Chondrocyte (in vitro differentiated cells): ENCODE data around the gene DPEP2NB. TPM values are rescaled to one million over a fixed set of nuclear protein-coding genes. Genes with fewer than 3 reads are reported as not detected.
"Not testable (repeated sequence)": the region's sequence is repeated elsewhere in the genome, so short reads cannot be mapped to it uniquely, and the experiment has no call there.

Experiments used
- DNase-seq: peaks from one replicate; pipeline ENCODE4 v3.0.0; 2021; ENCODE audit warnings: mixed read lengths, low spot score
- H3K27ac Mint-ChIP-seq: one replicate; pipeline ENCODE4 v1.8.0; 2021; ENCODE audit warnings: mild to moderate bottlenecking, moderate library complexity, mixed read lengths; ENCODE audit not compliant: unreplicated experiment
- H3K27me3 Mint-ChIP-seq: 2 replicates; pipeline ENCODE4 v1.8.0; 2021; ENCODE audit warnings: low read depth, mixed read lengths
- H3K36me3 Mint-ChIP-seq: 2 replicates; pipeline ENCODE4 v1.8.0; 2021; ENCODE audit warnings: low read depth, mixed read lengths
- H3K4me1 Mint-ChIP-seq: 2 replicates; pipeline ENCODE4 v1.8.0; 2021; ENCODE audit warnings: low read depth, mild to moderate bottlenecking, mixed read lengths
- H3K4me3 Mint-ChIP-seq: one replicate; pipeline ENCODE4 v1.8.0; 2021; ENCODE audit warnings: mild to moderate bottlenecking, moderate library complexity, mixed read lengths; ENCODE audit not compliant: unreplicated experiment
- H3K9me3 Mint-ChIP-seq: 2 replicates; pipeline ENCODE4 v1.8.0; 2021; ENCODE audit warnings: low read depth, mixed read lengths
- total RNA-seq: library from RNA; stranded (reverse); gene quantifications from 3 replicates; pipeline ENCODE4 v1.2.1, GENCODE V29; 2021
- TF ChIP-seq, protein P1 (sequence below): fragments of 200-600 bp; sonication (generic); IDR thresholded peaks from 2 replicates; pipeline ENCODE4 v1.5.0; 2021; ENCODE audit warnings: antibody characterized with exemption, mild to moderate bottlenecking, moderate library complexity

Gene DPEP2NB
- total RNA-seq, 1 donor from 2014 or later: not detected

DNA sequence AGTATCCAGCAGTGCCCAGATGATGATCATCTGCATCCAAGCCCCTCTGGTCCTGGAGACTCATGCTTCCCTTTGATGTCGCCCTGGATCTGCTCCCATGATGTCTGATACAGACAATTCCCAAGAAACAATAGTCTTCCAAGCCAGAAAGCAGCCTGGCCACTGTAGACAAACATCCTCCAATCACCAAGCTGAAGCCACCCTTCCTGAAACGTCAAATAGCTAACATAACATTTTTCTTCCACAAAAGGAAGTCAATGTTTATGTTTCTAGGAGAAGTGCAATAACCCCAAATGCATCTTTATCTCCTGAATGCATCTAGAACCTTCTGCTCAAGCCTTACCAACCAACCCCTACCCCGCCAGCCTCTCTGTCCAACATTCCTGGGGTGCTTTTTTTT lies 15.3 kb downstream of the DPEP2NB start:
- Mint-ChIP-seq H3K4me1 (no peaks in the 10 kb centered on the region), H3K4me3 (no peak overlapping the region), H3K27me3 (peaks cover 1% of the 10 kb centered on the region), H3K9me3 (no peaks in the 10 kb centered on the region), H3K36me3 (no peaks in the 10 kb centered on the region), H3K27ac (no peak overlapping the region)
- TF ChIP-seq, protein P1, sequence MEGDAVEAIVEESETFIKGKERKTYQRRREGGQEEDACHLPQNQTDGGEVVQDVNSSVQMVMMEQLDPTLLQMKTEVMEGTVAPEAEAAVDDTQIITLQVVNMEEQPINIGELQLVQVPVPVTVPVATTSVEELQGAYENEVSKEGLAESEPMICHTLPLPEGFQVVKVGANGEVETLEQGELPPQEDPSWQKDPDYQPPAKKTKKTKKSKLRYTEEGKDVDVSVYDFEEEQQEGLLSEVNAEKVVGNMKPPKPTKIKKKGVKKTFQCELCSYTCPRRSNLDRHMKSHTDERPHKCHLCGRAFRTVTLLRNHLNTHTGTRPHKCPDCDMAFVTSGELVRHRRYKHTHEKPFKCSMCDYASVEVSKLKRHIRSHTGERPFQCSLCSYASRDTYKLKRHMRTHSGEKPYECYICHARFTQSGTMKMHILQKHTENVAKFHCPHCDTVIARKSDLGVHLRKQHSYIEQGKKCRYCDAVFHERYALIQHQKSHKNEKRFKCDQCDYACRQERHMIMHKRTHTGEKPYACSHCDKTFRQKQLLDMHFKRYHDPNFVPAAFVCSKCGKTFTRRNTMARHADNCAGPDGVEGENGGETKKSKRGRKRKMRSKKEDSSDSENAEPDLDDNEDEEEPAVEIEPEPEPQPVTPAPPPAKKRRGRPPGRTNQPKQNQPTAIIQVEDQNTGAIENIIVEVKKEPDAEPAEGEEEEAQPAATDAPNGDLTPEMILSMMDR: no peak
- DNase-seq: no peak

DNA sequence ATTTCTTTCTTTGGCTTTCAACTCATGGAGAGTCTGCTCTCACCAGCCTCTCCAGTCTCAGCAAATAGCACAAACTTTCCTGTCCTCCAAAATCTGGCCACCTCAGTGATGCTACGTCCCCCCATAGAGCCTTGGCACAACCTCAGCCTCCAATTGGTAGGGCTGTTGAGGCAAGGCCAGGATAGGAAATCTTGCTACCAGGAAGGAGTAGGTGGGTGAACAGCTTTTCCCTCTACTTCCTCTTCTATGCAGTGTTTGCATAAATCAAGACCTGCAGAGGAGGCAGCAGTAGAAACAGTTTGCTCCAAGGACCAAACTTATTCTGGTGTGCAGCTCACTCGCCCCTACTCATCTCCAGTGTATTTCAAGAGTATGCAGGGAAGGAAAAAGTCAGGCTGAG lies 15.7 kb downstream of the DPEP2NB start:
- Mint-ChIP-seq H3K27ac (no peak overlapping the region), H3K27me3 (peaks cover 1% of the 10 kb centered on the region), H3K4me1 (no peaks in the 10 kb centered on the region), H3K9me3 (no peaks in the 10 kb centered on the region), H3K4me3 (no peak overlapping the region), H3K36me3 (no peaks in the 10 kb centered on the region)
- TF ChIP-seq, protein P1: no peak
- no peak for DNase-seq

DNA sequence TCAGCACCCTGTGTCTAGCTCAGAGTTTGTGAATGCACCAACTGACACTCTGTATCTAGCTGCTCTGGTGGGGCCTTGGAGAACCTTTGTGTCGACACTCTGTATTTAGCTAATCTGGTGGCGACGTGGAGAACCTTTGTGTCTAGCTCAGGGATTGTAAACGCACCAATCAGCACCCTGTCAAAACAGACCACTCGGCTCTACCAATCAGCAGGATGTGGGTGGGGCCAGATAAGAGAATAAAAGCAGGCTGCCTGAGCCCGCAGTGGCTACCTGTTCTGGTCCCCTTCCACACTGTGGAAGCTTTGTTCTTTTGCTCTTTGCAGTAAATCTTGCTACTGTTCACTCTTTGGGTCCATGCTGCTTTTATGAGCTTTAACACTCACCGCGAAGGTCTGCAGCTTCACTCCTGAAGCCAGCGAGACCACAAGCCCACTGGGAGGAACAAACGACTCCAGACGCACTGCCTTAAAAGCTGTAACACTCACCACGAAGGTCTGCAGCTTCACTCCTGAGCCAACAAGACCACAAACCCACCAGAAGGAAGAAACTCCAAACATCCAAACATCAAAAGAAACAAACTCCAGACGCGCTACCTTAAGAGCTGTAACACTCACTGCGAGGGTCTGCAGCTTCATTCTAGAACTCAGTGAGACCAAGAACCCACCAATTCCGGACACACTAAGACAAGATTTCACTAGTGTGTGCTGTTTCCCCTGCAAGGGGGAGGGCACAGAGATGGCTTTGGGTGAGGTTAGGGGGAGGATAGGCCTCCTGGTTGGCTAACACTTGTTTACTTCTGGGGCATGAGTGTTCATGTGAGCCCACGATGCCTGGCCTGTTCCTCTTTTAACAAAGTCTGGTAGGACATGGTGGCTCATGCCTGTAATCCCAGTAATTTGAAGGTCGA lies 16.7 kb downstream of the DPEP2NB start, which contains the start of gene DPEP2:
Gene DPEP2, minus strand, starts transcription at position 706 of the 910 bp plus-strand sequence. CDS start 6,272 bp downstream, outside the sequence.
- H3K4me1 Mint-ChIP-seq, H3K4me3 Mint-ChIP-seq, H3K36me3 Mint-ChIP-seq, H3K9me3 Mint-ChIP-seq, H3K27me3 Mint-ChIP-seq, DNase-seq, H3K27ac Mint-ChIP-seq: not testable (repeated sequence)

DNA sequence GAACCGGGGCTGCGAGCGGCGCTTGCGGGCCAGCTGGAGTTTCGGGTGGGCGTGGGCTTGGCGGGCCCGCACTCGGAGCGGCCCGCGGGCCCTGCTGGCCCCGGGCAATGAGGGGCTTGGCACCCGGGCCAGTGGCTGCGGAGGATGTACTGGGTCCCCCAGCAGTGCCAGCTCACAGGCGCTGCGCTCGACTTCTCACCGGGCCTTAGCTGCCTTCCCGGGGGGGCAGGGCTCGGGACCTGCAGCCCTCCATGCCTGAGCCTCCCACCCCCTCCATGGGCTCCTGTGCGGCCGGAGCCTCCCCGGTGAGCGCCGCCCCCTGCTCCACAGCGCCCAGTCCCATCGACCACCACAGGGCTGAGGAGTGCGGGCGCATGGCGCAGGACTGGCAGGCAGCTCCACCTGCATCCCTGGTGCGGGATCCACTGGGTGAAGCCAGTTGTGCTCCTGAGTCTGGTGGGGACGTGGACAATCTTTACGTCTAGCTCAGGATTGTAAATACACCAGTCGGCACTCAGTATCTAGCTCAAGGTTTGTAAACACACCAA lies 17.4 kb downstream of the DPEP2NB start:
- not testable (repeated sequence) for H3K9me3 Mint-ChIP-seq, H3K4me1 Mint-ChIP-seq, H3K4me3 Mint-ChIP-seq, H3K27ac Mint-ChIP-seq, DNase-seq, H3K36me3 Mint-ChIP-seq, H3K27me3 Mint-ChIP-seq

DNA sequence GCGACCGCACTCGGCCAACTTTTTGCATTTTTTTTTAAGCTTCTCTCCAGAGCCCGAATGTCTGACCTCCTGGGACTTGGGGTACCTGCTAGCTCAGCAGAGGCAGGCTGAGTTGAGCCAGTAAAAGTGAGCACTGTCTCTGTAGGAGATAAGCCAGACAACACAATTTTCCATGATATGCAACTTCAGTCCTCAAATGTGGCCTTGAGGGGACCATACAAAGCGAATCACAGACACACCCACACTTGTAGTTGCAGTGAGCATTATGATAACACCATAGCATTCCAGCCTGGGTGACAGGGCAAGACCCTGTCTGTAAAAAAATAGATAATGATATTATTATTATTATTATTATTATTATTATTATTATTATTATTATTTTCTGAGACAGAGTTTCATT lies 19.0 kb downstream of the DPEP2NB start:
- no peak overlapping the region for H3K4me3 Mint-ChIP-seq
- H3K4me1 Mint-ChIP-seq: peaks cover 6% of the 10 kb centered on the region
- H3K9me3 Mint-ChIP-seq: no peaks in the 10 kb centered on the region
- DNase-seq: no peak
- H3K36me3 Mint-ChIP-seq: no peaks in the 10 kb centered on the region
- H3K27ac Mint-ChIP-seq: no peak overlapping the region
- peaks cover 1% of the 10 kb centered on the region for H3K27me3 Mint-ChIP-seq
- TF ChIP-seq, protein P1: no peak

DNA sequence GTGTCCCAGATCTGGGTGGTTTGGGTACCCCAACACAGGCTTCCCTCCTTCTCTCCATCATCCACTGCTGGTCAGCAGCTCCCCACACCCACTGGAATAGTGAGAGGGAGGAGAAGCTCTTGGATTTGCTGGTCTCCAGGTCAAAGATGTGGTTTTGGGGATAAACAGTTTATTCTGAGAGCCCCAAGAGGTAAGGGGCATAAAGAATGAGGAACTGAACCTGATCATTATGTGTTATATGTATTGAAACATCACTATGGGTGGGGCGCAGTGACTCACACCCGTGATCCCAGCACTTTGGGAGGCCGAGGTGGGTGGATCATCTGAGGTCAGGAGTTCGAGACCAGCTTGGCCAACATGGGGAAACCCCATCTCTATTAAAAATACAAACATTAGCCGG lies 20.3 kb downstream of the DPEP2NB start:
- no peak for DNase-seq
- H3K36me3 Mint-ChIP-seq: no peaks in the 10 kb centered on the region
- TF ChIP-seq, protein P1: no peak
- peaks cover under 1% of the 10 kb centered on the region for H3K27me3 Mint-ChIP-seq
- H3K4me1 Mint-ChIP-seq: peaks cover 6% of the 10 kb centered on the region
- H3K4me3 Mint-ChIP-seq: no peak overlapping the region
- H3K9me3 Mint-ChIP-seq: no peaks in the 10 kb centered on the region
- no peak overlapping the region for H3K27ac Mint-ChIP-seq

DNA sequence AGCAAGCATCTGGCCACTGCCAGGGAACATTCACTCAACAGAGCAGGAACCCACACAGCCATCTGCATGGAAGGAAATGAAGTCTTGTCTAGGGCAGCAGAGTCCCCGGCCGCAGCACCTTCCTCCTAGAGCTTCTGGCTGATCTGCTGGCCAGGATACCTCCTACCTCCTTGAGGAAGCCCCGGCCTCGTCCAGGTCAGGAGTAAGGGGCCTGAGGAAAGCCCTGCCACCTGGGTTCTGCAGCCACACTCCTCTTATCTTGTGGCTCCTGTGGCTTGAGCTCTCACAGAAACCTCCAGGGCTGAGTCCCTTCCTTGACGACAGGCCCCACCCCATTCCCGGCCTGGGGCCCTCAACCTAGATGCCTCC lies 21.7 kb downstream of the DPEP2NB start:
- H3K27me3 Mint-ChIP-seq, H3K4me1 Mint-ChIP-seq: not testable (repeated sequence)

More for the DNA sequence above, 21.7 kb downstream of the DPEP2NB start:
- H3K36me3 Mint-ChIP-seq, DNase-seq, H3K9me3 Mint-ChIP-seq, H3K27ac Mint-ChIP-seq: not testable (repeated sequence)
- peak overlapping the region; percentile 35 for H3K4me3 Mint-ChIP-seq
